GM13977 (cell line): ENCODE measurements around the gene FTSJ1.

Source experiments
- DNase-seq: peaks from one replicate; pipeline ENCODE4 v3.0.0; 2012; ENCODE audit warnings: low spot score
- CTCF ChIP-seq: IDR thresholded peaks from 2 replicates; pipeline ENCODE4 v1.5.1; 2012; ENCODE audit warnings: mild to moderate bottlenecking, control low read depth; ENCODE audit not compliant: insufficient read depth; ENCODE audit errors: extremely low read depth, missing control alignments
- in situ Hi-C: fragments of 300-500 bp; cut with MboI; formaldehyde crosslinking; loops from one replicate; pipeline ENCODE4 v1.12.0; 2022; ENCODE audit warnings: low sequenced_read_pairs, low pct_unique_long_range_greater_than_20kb, mixed read lengths, inconsistent platforms; ENCODE audit not compliant: unreplicated experiment

FTSJ1 gene

GRCh38 chrX:48470833-48471118, 5.2 kb upstream of the FTSJ1 start:
- TF ChIP-seq CTCF: no peak
- no peak for DNase-seq
- in situ Hi-C loops: no loop called here

DNA sequence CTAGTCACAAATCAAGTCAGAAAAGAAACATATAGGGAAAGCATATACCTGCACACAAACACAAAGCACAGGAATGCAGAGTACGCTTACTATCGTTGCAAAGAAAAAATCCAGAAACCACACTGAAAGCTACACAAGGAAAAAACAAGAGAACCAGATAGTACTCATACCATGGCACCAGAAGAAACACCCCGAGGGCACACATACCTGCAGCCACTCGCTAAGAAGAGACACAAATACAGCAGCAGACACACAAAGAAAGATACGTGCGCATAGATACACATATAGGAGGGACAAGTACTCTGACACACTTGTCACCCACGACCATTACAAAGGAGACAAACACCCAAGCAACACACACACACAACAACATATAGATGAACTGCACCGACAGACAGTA, 4.5 kb upstream of the FTSJ1 start:
- in situ Hi-C loops: no loop called here
- no peak for DNase-seq
- no peak for TF ChIP-seq CTCF

DNA sequence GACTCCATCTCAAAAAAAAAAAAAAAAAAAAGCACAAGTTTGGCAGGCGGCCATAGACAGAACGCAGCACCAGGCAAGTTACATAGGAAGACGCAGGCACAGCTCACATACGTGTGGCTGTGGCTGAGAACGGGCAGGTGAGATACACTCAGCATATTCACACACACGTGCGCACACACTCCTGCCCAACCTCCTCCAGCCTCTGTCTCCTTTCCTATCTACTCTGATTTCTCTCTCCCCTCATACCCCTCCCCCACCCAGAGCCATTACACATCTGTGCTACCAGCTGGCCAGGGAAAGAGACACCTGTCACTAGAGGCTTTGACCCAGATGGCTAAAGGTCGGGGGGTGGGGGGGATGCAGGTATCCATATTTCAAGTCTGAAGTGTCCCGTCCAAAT, 3.8 kb upstream of the FTSJ1 start:
- no peak for TF ChIP-seq CTCF
- DNase-seq: no peak
- in situ Hi-C loops: no loop called here

DNA sequence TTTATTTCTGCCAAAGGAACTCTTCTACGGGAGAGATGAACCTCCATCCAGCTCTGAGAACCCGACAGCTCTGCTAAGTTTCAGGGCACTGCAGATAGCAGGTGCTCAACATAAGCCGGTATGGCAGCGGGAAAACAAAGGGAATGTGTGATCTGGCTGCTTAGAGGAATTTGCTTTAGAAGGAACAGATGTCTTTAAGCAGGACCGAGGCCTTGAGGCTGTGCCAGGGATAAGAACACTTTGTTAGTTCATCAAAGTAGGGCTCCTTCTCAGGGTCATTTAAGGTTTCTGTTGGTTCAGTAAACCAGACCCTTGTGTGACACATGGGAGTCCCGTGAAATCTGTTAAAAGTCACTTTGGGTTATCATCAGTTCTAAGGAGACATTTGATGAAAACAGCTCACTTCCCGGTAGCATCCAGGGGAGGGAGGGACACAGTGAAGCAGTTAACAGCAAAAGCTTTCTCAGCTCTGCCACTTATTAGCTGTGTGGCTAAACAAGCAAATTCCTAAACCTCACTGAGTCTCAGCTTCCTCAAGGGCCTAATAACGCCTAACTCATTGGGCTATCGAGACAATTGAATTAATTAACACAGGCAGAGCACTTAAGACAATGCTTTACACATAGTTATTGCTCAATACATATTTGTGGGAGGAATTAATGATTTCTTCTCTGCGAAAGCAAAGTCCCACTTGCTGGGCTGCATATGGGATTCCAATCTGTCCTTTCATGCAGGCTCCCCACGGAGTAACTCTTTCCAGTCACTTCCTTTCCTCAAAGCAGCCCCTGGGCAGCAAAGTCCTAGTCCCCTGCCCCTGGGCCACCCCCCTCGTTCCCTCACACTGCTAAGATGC, 2.9 kb upstream of the FTSJ1 start:
- in situ Hi-C loops: no loop called here
- DNase-seq: no peak
- no peak for TF ChIP-seq CTCF

DNA sequence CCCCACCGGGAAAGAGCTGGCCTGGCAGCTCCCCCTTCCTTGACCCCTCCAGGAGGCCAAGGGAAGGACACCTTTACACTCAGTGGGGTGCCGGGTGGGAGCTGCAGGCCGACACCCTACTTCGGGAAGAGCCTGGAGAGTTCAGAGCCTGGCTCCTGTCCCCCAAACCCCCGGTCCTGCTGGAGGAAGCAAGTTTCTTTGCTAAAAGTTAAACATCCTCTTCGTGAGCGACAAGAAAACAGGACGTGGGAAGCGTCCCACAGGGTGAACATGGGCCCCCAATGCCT, 2.4 kb upstream of the FTSJ1 start:
- no peak for DNase-seq
- TF ChIP-seq CTCF: no peak
- in situ Hi-C loops: no loop called here

DNA sequence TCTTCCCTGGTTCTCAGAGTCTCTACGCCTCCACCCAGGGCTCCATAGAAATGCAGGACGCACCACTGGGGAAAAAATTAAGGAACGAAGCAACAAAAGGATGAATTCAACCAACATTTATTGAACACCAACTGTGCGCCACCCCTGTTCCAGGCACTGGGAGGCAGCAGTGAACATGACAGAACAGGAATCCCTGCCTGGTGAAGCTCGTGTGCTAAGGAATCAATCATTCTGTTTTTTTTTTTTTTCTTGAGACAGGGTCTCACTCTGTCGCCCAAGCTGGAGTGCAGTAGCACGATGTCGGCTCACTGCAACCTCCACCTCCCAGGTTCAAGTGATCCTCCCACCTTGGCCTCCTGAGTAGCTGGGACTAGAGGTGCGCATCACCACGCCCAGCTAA, 1.9 kb upstream of the FTSJ1 start:
- no peak for DNase-seq
- TF ChIP-seq CTCF: peak; percentile 52
- in situ Hi-C loops: no loop called here

- in situ Hi-C loops: no loop called here
- DNase-seq: no peak
- TF ChIP-seq CTCF: no peak
These were observed 1.4 kb upstream of the FTSJ1 start for GRCh38 chrX:48474581-48474980.
